Stimulated activated CD8-positive, alpha-beta memory T cell treated with anti-CD3 and anti-CD28 coated beads, Interleukin-2, amount 100 ng/mL, for 48 hours (primary cell): ENCODE measurements around the gene REL.
"Not testable (repeated sequence)": the region's sequence is repeated elsewhere in the genome, so short reads cannot be mapped to it uniquely, and the experiment has no call there.

Experiments
- DNase-seq, 2 donors: peaks; one replicate each; pipeline ENCODE4 v3.0.0-alpha.2; 2020; ENCODE audit warnings: low read depth in 2 of 2

The REL gene

GRCh38 chr2:60925994-60926740, 44.8 kb downstream of the REL start:
- DNase-seq, result no peak

- no peak for DNase-seq
These were observed 45.6 kb downstream of the REL start for GRCh38 chr2:60926741-60927552.

- DNase-seq, result not testable (repeated sequence)
These were observed 50.7 kb downstream of the REL start for GRCh38 chr2:60932061-60932460.

GRCh38 chr2:60932954-60933353, 51.6 kb downstream of the REL start:
- DNase-seq, result no peak

- no peak for DNase-seq
These were observed 52.9 kb downstream of the REL start for GRCh38 chr2:60934165-60934722.

GRCh38 chr2:60936757-60937156, 55.4 kb downstream of the REL start:
- no peak for DNase-seq

- no peak for DNase-seq
These were observed 56.9 kb downstream of the REL start for GRCh38 chr2:60938301-60938700.

- DNase-seq, result no peak
These were observed 58.2 kb downstream of the REL start for GRCh38 chr2:60939622-60940021.

GRCh38 chr2:60945341-60945740, 64.0 kb downstream of the REL start:
- no peak for DNase-seq

GRCh38 chr2:60947056-60947455, 65.7 kb downstream of the REL start:
- no peak for DNase-seq

- DNase-seq, result no peak
These were observed 66.8 kb downstream of the REL start for GRCh38 chr2:60948161-60948560.

- no peak for DNase-seq
These were observed 67.7 kb downstream of the REL start for GRCh38 chr2:60948926-60949579.

- DNase-seq, result no peak
These were observed 72.8 kb downstream of the REL start for GRCh38 chr2:60954139-60954538.

- DNase-seq, result no peak
These were observed 75.8 kb downstream of the REL start for GRCh38 chr2:60957224-60957623.

GRCh38 chr2:60957643-60958042, 76.3 kb downstream of the REL start:
- no peak for DNase-seq

GRCh38 chr2:60958361-60958760, 77.0 kb downstream of the REL start:
- no peak for DNase-seq

GRCh38 chr2:60958800-60959199, 77.4 kb downstream of the REL start:
- no peak for DNase-seq

GRCh38 chr2:60959501-60959900, 78.1 kb downstream of the REL start:
- DNase-seq, result no peak

GRCh38 chr2:60960706-60961105, 79.3 kb downstream of the REL start:
- no peak for DNase-seq

- DNase-seq, result no peak
These were observed 80.1 kb downstream of the REL start for GRCh38 chr2:60961457-60961856.

GRCh38 chr2:60962528-60962927, 81.2 kb downstream of the REL start:
- DNase-seq, result no peak

GRCh38 chr2:60963190-60963589, 81.8 kb downstream of the REL start:
- DNase-seq, result no peak
